SK-N-SH treated with all-trans-retinoic acid at 6 μM for 48 hours (cell line): ENCODE measurements around the gene RPL7A.
"Not testable (repeated sequence)": the region's sequence is repeated elsewhere in the genome, so short reads cannot be mapped to it uniquely, and the experiment has no call there.

Source experiments
- ATAC-seq: fragments of 200-7000 bp; cut with Tn5 transposase; 3 replicates; pipeline ENCODE4 v1.9.1; 2020; ENCODE audit warnings: mild to moderate bottlenecking, moderate library complexity
- ARNTL ChIP-seq: fragments of 450-650 bp; formaldehyde crosslinking; IDR thresholded peaks from 2 replicates; pipeline ENCODE4 v1.5.0; 2020; ENCODE audit warnings: low read depth, mild to moderate bottlenecking, moderate library complexity, borderline replicate concordance
- BACH2 ChIP-seq: fragments of 250-450 bp; sonication (Bioruptor Pico); IDR thresholded peaks from 2 replicates; pipeline ENCODE4 v1.9.0; 2021; ENCODE audit warnings: mild to moderate bottlenecking, borderline replicate concordance
- CREB5 ChIP-seq: fragments of 250-450 bp; sonication (Bioruptor Pico); IDR thresholded peaks from 2 replicates; pipeline ENCODE4 v1.5.1; 2020; ENCODE audit warnings: low read depth, mild to moderate bottlenecking, moderate library complexity
- CSDC2 ChIP-seq: fragments of 250-450 bp; sonication (Bioruptor Pico); IDR thresholded peaks from 2 replicates; pipeline ENCODE4 v1.5.0; 2020; ENCODE audit warnings: mild to moderate bottlenecking, moderate library complexity
- GLIS3 ChIP-seq: fragments of 250-450 bp; sonication (Bioruptor Pico); IDR thresholded peaks from 2 replicates; pipeline ENCODE4 v1.5.0; 2020; ENCODE audit warnings: mild to moderate bottlenecking, moderate library complexity
- ISL1 ChIP-seq: fragments of 250-450 bp; sonication (Bioruptor Pico); IDR thresholded peaks from 2 replicates; pipeline ENCODE4 v2.1.2; 2022; ENCODE audit warnings: mild to moderate bottlenecking, moderate library complexity
- OSR1 ChIP-seq: fragments of 250-450 bp; sonication (Bioruptor Pico); IDR thresholded peaks from 2 replicates; pipeline ENCODE4 v1.8.0; 2022; ENCODE audit warnings: moderate library complexity, mild to moderate bottlenecking, inconsistent platforms
- PATZ1 ChIP-seq: fragments of 250-450 bp; sonication (Bioruptor Pico); IDR thresholded peaks from 2 replicates; pipeline ENCODE4 v1.8.0; 2020; ENCODE audit warnings: mild to moderate bottlenecking, moderate library complexity, borderline replicate concordance
- POU6F1 ChIP-seq: fragments of 250-450 bp; sonication (Bioruptor Pico); IDR thresholded peaks from 2 replicates; pipeline ENCODE4 v1.8.0; 2021; ENCODE audit warnings: low read depth, mild to moderate bottlenecking, moderate library complexity, borderline replicate concordance
- PPARA ChIP-seq: fragments of 250-450 bp; sonication (Bioruptor Pico); IDR thresholded peaks from 2 replicates; pipeline ENCODE4 v1.5.0; 2020; ENCODE audit warnings: mild to moderate bottlenecking, borderline replicate concordance
- RARB ChIP-seq: fragments of 250-450 bp; sonication (Bioruptor Pico); IDR thresholded peaks from 2 replicates; pipeline ENCODE4 v1.8.0; 2021; ENCODE audit warnings: mild to moderate bottlenecking, moderate library complexity
- SNAI2 ChIP-seq: fragments of 250-450 bp; sonication (Bioruptor Pico); IDR thresholded peaks from 2 replicates; pipeline ENCODE4 v1.5.0; 2020; ENCODE audit warnings: mild to moderate bottlenecking, moderate library complexity
- TCF4 ChIP-seq: fragments of 250-450 bp; sonication (Bioruptor Pico); IDR thresholded peaks from 2 replicates; pipeline ENCODE4 v1.8.0; 2021; ENCODE audit warnings: mild to moderate bottlenecking, moderate library complexity, borderline replicate concordance
- TOX ChIP-seq: fragments of 250-450 bp; sonication (Bioruptor Pico); IDR thresholded peaks from 2 replicates; pipeline ENCODE4 v1.8.0; 2021; ENCODE audit warnings: mild to moderate bottlenecking, moderate library complexity, borderline replicate concordance
- TSHZ2 ChIP-seq: fragments of 250-450 bp; sonication (Bioruptor Pico); IDR thresholded peaks from 2 replicates; pipeline ENCODE4 v1.5.0; 2020; ENCODE audit warnings: mild to moderate bottlenecking, moderate library complexity
- ZC3H10 ChIP-seq: fragments of 250-450 bp; sonication (Bioruptor Pico); IDR thresholded peaks from 2 replicates; pipeline ENCODE4 v1.5.1; 2021; ENCODE audit warnings: mild to moderate bottlenecking, moderate library complexity
- ZFP3 ChIP-seq: fragments of 250-450 bp; sonication (Bioruptor Pico); IDR thresholded peaks from 2 replicates; pipeline ENCODE4 v1.5.0; 2020; ENCODE audit warnings: mild to moderate bottlenecking, moderate library complexity
- ZFP30 ChIP-seq: fragments of 450-650 bp; formaldehyde crosslinking; IDR thresholded peaks from 2 replicates; pipeline ENCODE4 v1.5.0; 2022; ENCODE audit warnings: mild to moderate bottlenecking, moderate library complexity
- ZNF565 ChIP-seq: fragments of 450-650 bp; formaldehyde crosslinking; conservative IDR thresholded peaks from 2 replicates; pipeline ENCODE4 v1.5.0; 2020; ENCODE audit warnings: low read depth, mild to moderate bottlenecking, moderate library complexity
- ZNF70 ChIP-seq: fragments of 450-650 bp; formaldehyde crosslinking; IDR thresholded peaks from 2 replicates; pipeline ENCODE4 v1.5.0; 2020; ENCODE audit warnings: mild to moderate bottlenecking, moderate library complexity
- ZNF8 ChIP-seq: fragments of 450-650 bp; formaldehyde crosslinking; IDR thresholded peaks from 2 replicates; pipeline ENCODE4 v1.5.0; 2020; ENCODE audit warnings: mild to moderate bottlenecking, moderate library complexity

Gene RPL7A

GRCh38 chr9:133327834-133328484 is 20.1 kb upstream of the RPL7A start (continued):
- TF ChIP-seq TCF4 (CRISPR knock-in tag) (no peak), CREB5 (CRISPR knock-in tag) (no peak), POU6F1 (no peak), BACH2 (no peak), OSR1 (CRISPR knock-in tag) (no peak), ZC3H10 (CRISPR knock-in tag) (no peak)

- not testable (repeated sequence) for ATAC-seq
These were observed 18.5 kb upstream of the RPL7A start for GRCh38 chr9:133329306-133330156.

- ATAC-seq, result no peak
- TF ChIP-seq RARB (no peak), SNAI2 (CRISPR knock-in tag) (no peak), GLIS3 (no peak), ZNF8 (CRISPR knock-in tag) (no peak), ZNF70 (no peak), PPARA (CRISPR knock-in tag) (no peak), TCF4 (CRISPR knock-in tag) (no peak)
These were observed 16.8 kb upstream of the RPL7A start for GRCh38 chr9:133331221-133331620.

GRCh38 chr9:133331641-133332380 is 16.2 kb upstream of the RPL7A start:
- TF ChIP-seq GLIS3, result no peak
- no peak for TF ChIP-seq BACH2
- no peak for TF ChIP-seq ARNTL (CRISPR knock-in tag)
- no peak for TF ChIP-seq ZC3H10 (CRISPR knock-in tag)
- TF ChIP-seq ZFP3 (CRISPR knock-in tag), result no peak
- TF ChIP-seq PPARA (CRISPR knock-in tag), result no peak
- TF ChIP-seq CSDC2 (CRISPR knock-in tag), result no peak
- TF ChIP-seq ZNF565 (CRISPR knock-in tag), result no peak
- TF ChIP-seq ISL1 (CRISPR knock-in tag), result no peak
- no peak for TF ChIP-seq TOX (CRISPR knock-in tag)
- TF ChIP-seq SNAI2 (CRISPR knock-in tag), result no peak
- no peak for TF ChIP-seq OSR1 (CRISPR knock-in tag)
- no peak for TF ChIP-seq TSHZ2 (CRISPR knock-in tag)
- no peak for TF ChIP-seq PATZ1
- TF ChIP-seq POU6F1, result no peak
- no peak for TF ChIP-seq ZFP30
- ATAC-seq, result no peak
